Vagina (tissue), 2 donors: ENCODE data around the gene DENND1A. TPM values are rescaled to one million over a fixed set of nuclear protein-coding genes. Genes with fewer than 3 reads are reported as not detected.

Experiments used
- DNase-seq, 2 donors: peaks; one replicate each; pipeline ENCODE4 v3.0.0-alpha.2; 2017; ENCODE audit errors: extremely low spot score in 2 of 2
- H3K27ac ChIP-seq: fragments of 200-600 bp; sonication (generic); one replicate; pipeline ENCODE4 v1.5.1; 2019
- H3K27me3 ChIP-seq: fragments of 200-600 bp; sonication (generic); one replicate; pipeline ENCODE4 v1.5.1; 2019
- H3K36me3 ChIP-seq, 2 donors: fragments of 200-600 bp; sonication (generic); one replicate each; pipeline ENCODE4 v1.5.1; 2017 to 2019
- H3K4me1 ChIP-seq: fragments of 200-600 bp; sonication (generic); one replicate; pipeline ENCODE4 v1.5.1; 2019
- H3K4me3 ChIP-seq, 2 donors: fragments of 200-600 bp; sonication (generic); 1 replicate in 1 of 2; 2 replicates in 1 of 2; pipeline ENCODE4 v1.5.1; 2016 to 2019
- H3K9me3 ChIP-seq: fragments of 200-600 bp; sonication (generic); one replicate; pipeline ENCODE4 v1.5.1; 2019
- CTCF ChIP-seq, 3 experiments: fragments of 450-650 bp in 2 of 3; fragments of 200-600 bp in 1 of 3; sonication (generic) in 1 of 3; IDR thresholded peaks; one replicate each; pipeline ENCODE4 v1.5.1; 2017 to 2019; ENCODE audit warnings: antibody characterized with exemption in 3 of 3, mild to moderate bottlenecking in 2 of 3, moderate library complexity in 2 of 3
- POLR2A ChIP-seq, 2 donors: fragments of 450-650 bp; IDR thresholded peaks; one replicate each; pipeline ENCODE4 v1.6.1; 2017; ENCODE audit warnings: antibody characterized with exemption in 2 of 2, mild to moderate bottlenecking in 2 of 2, moderate library complexity in 2 of 2
- POLR2AphosphoS5 ChIP-seq, 2 donors: sonication (generic); formaldehyde crosslinking; IDR thresholded peaks; one replicate each; pipeline ENCODE4 v1.9.0; 2017; ENCODE audit warnings: antibody characterized with exemption in 2 of 2, mild to moderate bottlenecking in 2 of 2, low read depth in 1 of 2; ENCODE audit not compliant: insufficient read depth in 1 of 2
- intact Hi-C: fragments of 100-400 bp; cut with DNase I; formaldehyde crosslinking; loops from one replicate; pipeline ENCODE4 v1.15.1; 2023
- total RNA-seq: library from RNA; depleted of rRNA; stranded (reverse); fragments of >200 nt; gene quantifications from one replicate; pipeline ENCODE4 v1.2.3, GENCODE V29; 2016

The DENND1A gene
- total RNA-seq, 1 donor from 2014 or later, result 20.4 TPM

DNA sequence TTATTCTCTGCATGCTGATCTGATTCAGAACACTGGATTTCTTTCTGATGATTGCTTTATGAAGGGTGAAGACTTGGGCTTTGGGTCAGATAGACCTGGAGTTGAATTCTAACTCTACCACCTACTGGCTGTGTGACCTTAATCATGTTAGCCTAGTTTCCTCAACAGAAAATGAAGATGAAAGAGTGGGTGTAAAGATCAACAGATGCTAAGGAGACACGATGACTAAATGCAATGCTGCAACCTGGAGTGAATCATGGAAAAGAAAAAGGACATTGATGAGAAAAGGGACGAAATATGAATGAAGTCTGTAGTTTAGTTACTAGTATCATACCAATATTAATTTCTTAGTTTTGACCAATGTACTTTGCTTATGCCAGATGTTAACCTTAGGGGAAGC is 27.8 kb upstream of the DENND1A start:
- no peaks in the 10 kb centered on the region for H3K36me3 ChIP-seq
- no peaks in the 10 kb centered on the region for H3K4me1 ChIP-seq
- intact Hi-C loops, result no loop called here
- H3K9me3 ChIP-seq, result no peaks in the 10 kb centered on the region
- no peak overlapping the region for H3K4me3 ChIP-seq
- TF ChIP-seq POLR2AphosphoS5 (IDR thresholded peaks at IDR 0.05; ENCODE audit: insufficient read depth in 1 of 2, low read depth in 1 of 2), result no peak
- no peak for TF ChIP-seq POLR2A (IDR thresholded peaks at IDR 0.05)
- no peak for DNase-seq
- H3K27me3 ChIP-seq, result no peaks in the 10 kb centered on the region
- H3K27ac ChIP-seq, result no peak overlapping the region

DNA sequence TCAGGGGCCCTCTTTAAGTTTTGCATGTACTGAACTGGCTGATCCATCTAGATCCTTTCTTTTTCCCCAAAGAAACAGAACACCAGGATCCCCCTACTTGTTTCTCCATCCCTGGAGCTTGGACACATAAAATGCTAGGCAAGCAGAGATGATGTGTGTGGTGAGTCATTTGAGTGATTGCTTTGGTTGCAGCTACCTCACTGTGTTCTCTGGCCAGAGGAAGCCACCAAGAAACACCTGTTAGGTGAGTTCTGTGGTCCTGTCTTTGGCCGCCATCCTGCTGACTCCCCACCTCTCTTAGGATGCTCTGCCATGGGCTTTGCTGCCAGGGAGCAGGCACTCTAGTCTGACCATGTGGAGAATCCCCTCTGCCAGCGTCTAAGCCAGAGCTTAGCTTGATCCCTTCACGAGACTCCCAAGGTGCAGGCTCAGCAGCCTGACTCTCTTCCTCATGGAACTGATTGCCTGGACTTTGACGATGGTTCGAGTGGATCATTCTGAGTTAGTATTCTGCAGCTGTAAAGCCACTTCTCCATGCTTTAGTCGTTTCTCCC is 27.3 kb upstream of the DENND1A start:
- H3K9me3 ChIP-seq, result no peaks in the 10 kb centered on the region
- no peaks in the 10 kb centered on the region for H3K27me3 ChIP-seq
- H3K36me3 ChIP-seq, result no peaks in the 10 kb centered on the region
- no peak for TF ChIP-seq POLR2AphosphoS5 (IDR thresholded peaks at IDR 0.05; ENCODE audit: insufficient read depth in 1 of 2, low read depth in 1 of 2)
- no peak for TF ChIP-seq POLR2A (IDR thresholded peaks at IDR 0.05)
- TF ChIP-seq CTCF (IDR thresholded peaks at IDR 0.05), result no peak
- no peak for DNase-seq
- no peak overlapping the region for H3K4me3 ChIP-seq
- no peaks in the 10 kb centered on the region for H3K4me1 ChIP-seq
- intact Hi-C loops, result no loop called here
- H3K27ac ChIP-seq, result no peak overlapping the region

DNA sequence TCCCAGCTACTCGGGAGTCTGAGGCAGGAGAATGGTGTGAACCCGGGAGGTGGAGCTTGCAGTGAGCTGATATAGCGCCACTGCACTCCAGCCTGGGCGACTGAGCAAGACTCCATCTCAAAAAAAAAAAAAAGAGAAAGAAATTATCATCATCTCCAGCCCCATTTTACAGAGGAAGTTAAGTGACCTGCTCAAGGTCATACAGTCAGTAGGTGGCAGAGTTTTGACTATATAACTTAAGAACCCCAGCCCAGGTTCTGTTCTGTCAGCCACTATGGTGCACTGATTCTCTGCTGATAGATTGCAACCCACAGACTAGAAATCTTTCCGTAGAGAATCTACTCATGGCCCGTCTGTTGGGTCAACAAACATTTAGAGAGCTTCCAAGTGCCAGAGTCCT is 25.7 kb upstream of the DENND1A start:
- H3K4me1 ChIP-seq, result no peaks in the 10 kb centered on the region
- no peaks in the 10 kb centered on the region for H3K9me3 ChIP-seq
- DNase-seq, result no peak
- intact Hi-C loops, result no loop called here
- TF ChIP-seq POLR2A (IDR thresholded peaks at IDR 0.05), result no peak
- TF ChIP-seq POLR2AphosphoS5 (IDR thresholded peaks at IDR 0.05; ENCODE audit: insufficient read depth in 1 of 2, low read depth in 1 of 2), result no peak
- no peak for TF ChIP-seq CTCF (IDR thresholded peaks at IDR 0.05)
- no peaks in the 10 kb centered on the region for H3K27me3 ChIP-seq
- no peaks in the 10 kb centered on the region for H3K36me3 ChIP-seq
- H3K4me3 ChIP-seq, result no peak overlapping the region
- H3K27ac ChIP-seq, result no peak overlapping the region

DNA sequence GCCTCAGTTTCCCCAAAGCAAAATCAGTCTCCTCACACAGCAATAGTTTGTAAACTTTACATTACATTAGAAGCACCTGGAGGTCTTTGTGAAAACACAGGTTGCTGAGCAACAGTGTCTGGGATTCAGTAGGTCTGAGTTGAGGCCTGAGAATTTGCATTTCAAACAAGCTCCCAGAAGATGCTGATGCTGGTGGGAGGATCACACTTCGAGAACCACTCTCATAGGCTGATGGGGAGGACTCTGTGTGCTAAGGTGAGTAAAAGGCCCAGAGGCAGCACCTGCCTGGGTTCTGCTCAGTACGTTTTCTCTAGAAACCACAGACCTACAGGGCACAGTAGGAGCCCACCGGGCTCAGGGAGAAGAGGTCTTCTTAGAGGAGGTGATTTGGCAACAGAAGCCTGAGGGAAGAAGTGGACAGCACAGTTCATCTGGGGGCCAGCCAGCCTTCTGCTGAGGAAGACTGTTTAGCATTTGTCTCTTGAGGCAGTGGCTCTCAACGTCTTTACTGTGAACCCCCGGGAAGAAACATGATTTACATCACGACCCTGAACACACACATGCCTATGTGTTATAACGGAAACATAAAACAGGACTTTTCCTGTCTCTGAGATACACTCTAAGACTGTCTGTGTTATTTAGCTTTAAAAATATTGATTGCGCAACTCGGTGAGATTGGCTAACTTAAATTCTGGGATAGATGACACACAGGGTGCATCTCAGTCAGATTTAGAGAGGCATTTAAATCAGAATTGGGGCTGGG is 24.8 kb upstream of the DENND1A start:
- TF ChIP-seq POLR2A (IDR thresholded peaks at IDR 0.05) (no peak), CTCF (IDR thresholded peaks at IDR 0.05) (no peak), POLR2AphosphoS5 (IDR thresholded peaks at IDR 0.05; ENCODE audit: insufficient read depth in 1 of 2, low read depth in 1 of 2) (no peak)
- Histone ChIP-seq H3K27me3 (no peaks in the 10 kb centered on the region), H3K4me3 (no peak overlapping the region), H3K36me3 (no peaks in the 10 kb centered on the region), H3K9me3 (no peaks in the 10 kb centered on the region), H3K27ac (no peak overlapping the region), H3K4me1 (no peaks in the 10 kb centered on the region)
- intact Hi-C loops, result no loop called here
- no peak for DNase-seq

DNA sequence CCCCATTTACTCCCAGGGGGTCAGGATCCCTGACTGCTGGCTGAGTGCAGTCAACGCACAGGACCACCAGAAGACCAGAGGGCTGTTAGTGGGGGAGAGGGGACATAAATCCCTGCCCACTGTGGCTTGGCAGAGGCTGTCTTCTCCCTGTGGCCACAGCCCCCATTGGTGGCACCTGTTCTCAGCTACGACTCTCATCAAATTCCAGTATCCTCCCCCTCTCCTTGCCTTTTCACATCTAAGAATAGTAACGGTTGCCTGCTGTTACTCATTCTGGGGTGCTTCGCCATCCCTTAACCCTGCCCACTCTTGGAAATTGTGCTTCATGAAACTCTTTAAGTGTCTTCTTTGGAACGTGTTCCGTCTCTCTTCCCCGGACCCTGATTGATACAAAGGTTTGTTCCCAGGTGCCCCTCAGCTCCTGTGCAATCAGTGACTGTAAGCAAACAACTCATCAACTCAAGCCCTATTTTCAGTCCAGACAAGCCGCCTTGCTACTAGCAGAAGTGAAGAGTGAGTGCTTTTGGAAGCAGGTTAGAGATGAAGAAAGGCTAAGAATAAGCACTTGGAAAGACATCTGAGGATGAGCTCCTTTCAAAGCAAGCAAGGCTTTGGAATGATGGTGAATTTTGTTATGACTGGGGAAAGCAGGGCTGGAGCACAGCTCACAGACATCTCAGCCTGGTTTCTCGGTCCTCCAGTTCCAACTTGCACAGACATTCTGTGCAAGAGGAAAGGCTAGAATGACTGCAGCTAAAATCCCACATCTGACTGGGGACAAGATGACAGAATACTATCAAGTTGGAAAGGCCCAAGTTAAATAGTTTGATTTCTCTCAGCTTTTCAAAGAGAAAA is 22.9 kb upstream of the DENND1A start:
- intact Hi-C loops, result no loop called here

More for the DNA sequence above, 22.9 kb upstream of the DENND1A start:
- TF ChIP-seq POLR2AphosphoS5 (IDR thresholded peaks at IDR 0.05; ENCODE audit: insufficient read depth in 1 of 2, low read depth in 1 of 2) (no peak), POLR2A (IDR thresholded peaks at IDR 0.05) (no peak), CTCF (IDR thresholded peaks at IDR 0.05) (no peak)
- Histone ChIP-seq H3K9me3 (no peaks in the 10 kb centered on the region), H3K4me1 (no peaks in the 10 kb centered on the region), H3K36me3 (no peaks in the 10 kb centered on the region), H3K4me3 (no peak overlapping the region), H3K27ac (no peak overlapping the region), H3K27me3 (no peaks in the 10 kb centered on the region)
- no peak for DNase-seq
